GM23338 (cell line): Measurements from ENCODE around the gene CNMD. TPM values are rescaled to one million over a fixed set of nuclear protein-coding genes. Genes with fewer than 3 reads are reported as not detected.
A peak's percentile ranks its signal among the peaks of the same experiment; 100 is the strongest.

Experiments
- ATAC-seq: fragments of 200-7000 bp; cut with Tn5 transposase; 3 replicates; pipeline ENCODE4 v1.9.1; 2020
- DNase-seq: peaks from one replicate; pipeline ENCODE4 v3.0.0-alpha.2; 2015; ENCODE audit warnings: low spot score
- H2AFZ ChIP-seq: fragments of 200-600 bp; sonication (generic); 2 replicates; pipeline ENCODE4 v1.8.0; 2016; ENCODE audit warnings: antibody characterized with exemption, mild to moderate bottlenecking, moderate library complexity
- H3F3A ChIP-seq: fragments of 200-600 bp; sonication (generic); replicated peaks from 2 replicates; pipeline ENCODE4 v1.8.0; 2017; ENCODE audit warnings: antibody characterized with exemption, mixed run types, low read depth
- H3K27ac ChIP-seq: fragments of 200-600 bp; sonication (generic); 2 replicates; pipeline ENCODE4 v1.6.1; 2016; ENCODE audit warnings: low read depth
- H3K27me3 ChIP-seq: fragments of 200-600 bp; sonication (generic); 2 replicates; pipeline ENCODE4 v1.8.0; 2016; ENCODE audit warnings: mild to moderate bottlenecking, mixed run types, moderate library complexity; ENCODE audit not compliant: insufficient read depth
- H3K36me3 ChIP-seq: fragments of 200-600 bp; sonication (generic); 2 replicates; pipeline ENCODE4 v1.8.0; 2016; ENCODE audit warnings: mild to moderate bottlenecking; ENCODE audit not compliant: insufficient read depth
- H3K4me1 ChIP-seq: fragments of 200-600 bp; sonication (generic); 2 replicates; pipeline ENCODE4 v1.8.0; 2016; ENCODE audit warnings: mild to moderate bottlenecking, moderate library complexity; ENCODE audit not compliant: insufficient read depth
- H3K4me2 ChIP-seq: fragments of 200-600 bp; sonication (generic); 2 replicates; pipeline ENCODE4 v1.7.1; 2017; ENCODE audit warnings: mixed run types
- H3K4me3 ChIP-seq: fragments of 200-600 bp; sonication (generic); 2 replicates; pipeline ENCODE4 v1.6.1; 2016; ENCODE audit warnings: mixed run types
- H3K79me2 ChIP-seq: fragments of 200-600 bp; sonication (generic); replicated peaks from 2 replicates; pipeline ENCODE4 v1.8.0; 2017; ENCODE audit warnings: mild to moderate bottlenecking; ENCODE audit not compliant: insufficient read depth
- H3K9me2 ChIP-seq: fragments of 200-600 bp; sonication (generic); 2 replicates; pipeline ENCODE4 v1.8.0; 2017; ENCODE audit not compliant: insufficient read depth
- H4K20me1 ChIP-seq: fragments of 200-600 bp; sonication (generic); replicated peaks from 2 replicates; pipeline ENCODE4 v1.8.0; 2017; ENCODE audit warnings: mild to moderate bottlenecking; ENCODE audit not compliant: insufficient read depth
- H3K27ac Mint-ChIP-seq: 2 replicates; pipeline ENCODE4 v1.8.0; 2020; ENCODE audit warnings: inconsistent platforms, mild to moderate bottlenecking, moderate library complexity, mixed read lengths
- H3K27me3 Mint-ChIP-seq: 3 replicates; pipeline ENCODE4 v1.8.0; 2022; ENCODE audit warnings: low read depth, mild to moderate bottlenecking, moderate library complexity, mixed read lengths, inconsistent platforms; ENCODE audit not compliant: insufficient read depth, poor library complexity
- H3K36me3 Mint-ChIP-seq: 3 replicates; pipeline ENCODE4 v1.8.0; 2021; ENCODE audit warnings: low read depth, mild to moderate bottlenecking, inconsistent platforms, moderate library complexity, mixed read lengths
- H3K4me1 Mint-ChIP-seq: 3 replicates; pipeline ENCODE4 v1.8.0; 2020; ENCODE audit warnings: mild to moderate bottlenecking, inconsistent platforms, mixed read lengths
- H3K4me3 Mint-ChIP-seq: 3 replicates; pipeline ENCODE4 v1.8.0; 2021; ENCODE audit warnings: moderate library complexity, mild to moderate bottlenecking, inconsistent platforms, mixed read lengths
- H3K9me3 Mint-ChIP-seq: 3 replicates; pipeline ENCODE4 v1.8.0; 2020; ENCODE audit warnings: moderate library complexity, mild to moderate bottlenecking, inconsistent platforms, mixed read lengths
- EZH2 ChIP-seq: fragments of 200-600 bp; sonication (generic); IDR thresholded peaks from one replicate; pipeline ENCODE4 v1.8.0; 2017; ENCODE audit warnings: antibody characterized with exemption, mild to moderate bottlenecking, low read depth; ENCODE audit not compliant: unreplicated experiment
- EZH2phosphoT487 ChIP-seq: fragments of 200-600 bp; sonication (generic); IDR thresholded peaks from one replicate; pipeline ENCODE4 v1.8.1; 2018; ENCODE audit warnings: antibody characterized with exemption; ENCODE audit not compliant: unreplicated experiment
- POLR2AphosphoS5 ChIP-seq: IDR thresholded peaks from 2 replicates; pipeline ENCODE4 v1.6.1; 2016; ENCODE audit warnings: antibody characterized with exemption, low read depth
- ZNF114 ChIP-seq: fragments of 250-450 bp; sonication (Bioruptor Pico); IDR thresholded peaks from 2 replicates; pipeline ENCODE4 v1.5.0; 2020; ENCODE audit warnings: mild to moderate bottlenecking, moderate library complexity
- long read RNA-seq: library from polyadenylated mRNA; unstranded; transcript quantifications from one replicate; pipeline ENCODE4 v2.0.0, GENCODE V29; 2020; ENCODE audit not compliant: unreplicated experiment
- polyA plus RNA-seq: library from polyadenylated mRNA; unstranded; fragments of >200 nt; fragmentation: Nextera tagmentation; extraction: Ambion mirVana; gene quantifications from 2 replicates; pipeline ENCODE4 v1.2.1, GENCODE V29; 2016
- total RNA-seq: library from RNA; depleted of rRNA; stranded (reverse); fragments of >200 nt; shearing (Covaris generic); gene quantifications from 2 replicates; pipeline ENCODE4 v1.2.3, GENCODE V29; 2014; rRNA removed
- TF ChIP-seq, protein P1 (sequence below), 2 experiments: fragments of 200-600 bp in 1 of 2; sonication (generic) in 1 of 2; conservative IDR thresholded peaks; 2 replicates each; pipeline versions ENCODE4 v1.5.1 to v1.6.1; 2016 to 2017; ENCODE audit warnings: antibody characterized with exemption in 2 of 2, low read depth in 2 of 2, mild to moderate bottlenecking in 2 of 2, moderate library complexity in 1 of 2

The CNMD gene
- 137 and 141 TPM in 2 replicates for total RNA-seq
- polyA plus RNA-seq, result 190 and 207 TPM in 2 replicates
- long read RNA-seq, transcript CNMD-201 (7 exons, 1,410 nt), result major isoform, 65 of 106 reads
- long read RNA-seq, transcript CNMD-203 (7 exons, 1,444 nt), result minor isoform, 7 of 106 reads
- long read RNA-seq, partial matches to known transcripts, result 17 of 106 reads
- long read RNA-seq, other reads (novel, unspliced or antisense), result 17 of 106 reads

DNA sequence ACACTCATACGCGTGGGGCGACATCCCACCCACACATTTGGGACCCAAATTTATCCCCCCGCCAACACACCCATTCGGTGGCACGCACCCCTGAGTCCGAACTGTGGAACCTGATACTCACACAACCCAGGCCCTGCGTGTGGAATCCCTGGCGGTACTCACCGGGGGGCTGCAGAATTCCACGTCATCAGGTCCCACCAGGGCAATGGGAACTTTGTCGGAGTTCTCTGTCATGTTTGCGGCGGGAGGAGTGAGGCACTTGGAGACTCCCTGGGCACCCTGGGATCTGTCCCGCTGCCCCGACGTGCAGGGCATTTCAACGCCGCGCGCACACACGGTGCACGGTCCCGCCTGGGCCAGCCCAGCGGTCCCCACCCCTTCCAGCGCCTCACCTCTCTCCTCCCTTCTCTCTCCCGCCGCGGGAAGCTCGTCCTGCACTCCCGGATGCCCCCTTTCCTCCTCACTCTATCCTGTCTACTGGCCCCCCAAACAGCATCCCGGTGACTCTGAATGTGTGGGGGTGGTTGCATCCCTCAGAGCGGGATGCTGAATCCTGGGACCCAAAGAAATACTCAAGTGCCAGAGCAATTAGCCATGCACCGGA is at the start of gene CNMD:
Gene CNMD, minus strand, starts transcription at position 353 of the 604 bp plus-strand sequence. Its CDS starts 119 bp downstream, at position 234.
- H3K4me2 ChIP-seq, result peak within 1 kb of the TSS; percentile 80

DNA sequence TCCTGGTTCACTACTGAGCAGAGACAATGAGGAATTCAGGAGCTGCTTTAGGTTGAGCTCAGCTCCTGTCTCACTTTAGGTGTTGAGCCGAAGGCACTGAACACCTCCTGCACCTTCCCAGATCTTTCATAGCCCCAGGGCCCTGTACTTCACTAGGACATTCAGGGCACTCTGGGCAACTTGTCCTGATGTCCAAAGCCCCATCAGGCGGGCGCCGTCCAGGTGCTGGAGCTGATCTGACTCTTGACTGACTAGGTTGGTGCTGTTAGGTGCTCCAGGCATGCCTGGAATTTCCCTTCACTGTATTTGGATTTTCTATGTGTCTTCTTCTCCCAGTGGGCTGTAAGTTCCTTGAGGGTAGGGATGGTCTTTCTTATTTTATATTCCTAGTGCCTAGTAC is 48.4 kb upstream of the CNMD start:
- DNase-seq (no peak), ATAC-seq (peak; percentile 30; the same call in 1 of the 3 replicates)
- Mint-ChIP-seq H3K9me3 (no peaks in the 10 kb centered on the region), H3K36me3 (no peaks in the 10 kb centered on the region), H3K4me3 (no peak overlapping the region), H3K27ac (no peak overlapping the region), H3K27me3 (peaks cover 5% of the 10 kb centered on the region), H3K4me1 (peaks cover 15% of the 10 kb centered on the region)
- Histone ChIP-seq H3K27me3 (no peaks in the 10 kb centered on the region), H3K9me2 (no peaks in the 10 kb centered on the region), H3K4me3 (no peak overlapping the region), H3K4me2 (no peak overlapping the region), H4K20me1 (no peaks in the 10 kb centered on the region), H3K79me2 (no peaks in the 10 kb centered on the region), H3K4me1 (peaks cover 16% of the 10 kb centered on the region), H3K36me3 (no peaks in the 10 kb centered on the region), H3F3A (no peaks in the 10 kb centered on the region), H2AFZ (peak overlapping the region; percentile 77), H3K27ac (no peak overlapping the region)
- TF ChIP-seq ZNF114 (CRISPR knock-in tag) (no peak), EZH2 (no peak)

More for the DNA sequence above, at the start of gene CNMD:
- Mint-ChIP-seq H3K36me3 (peaks cover 22% of the 10 kb centered on the region; the same call in 2 of the 3 replicates), H3K27me3 (peaks cover 18% of the 10 kb centered on the region), H3K9me3 (peaks cover 13% of the 10 kb centered on the region; the same call in 2 of the 3 replicates), H3K4me1 (peaks cover 42% of the 10 kb centered on the region), H3K4me3 (peak within 1 kb of the TSS; percentile 82), H3K27ac (peak within 1 kb of the TSS; percentile 63)
- Histone ChIP-seq H3K27ac (peak within 1 kb of the TSS; percentile 78; the same call in 1 of the 2 replicates), H3K79me2 (peaks cover 18% of the 10 kb centered on the region; the same call in 1 of the 2 replicates), H2AFZ (peak within 1 kb of the TSS; percentile 84), H3K9me2 (no peaks in the 10 kb centered on the region), H3K27me3 (no peaks in the 10 kb centered on the region), H4K20me1 (no peaks in the 10 kb centered on the region), H3K4me1 (peaks cover 38% of the 10 kb centered on the region), H3F3A (0 out of 2 replicates have a peak, but pooled peaks cover 4% of the 10 kb centered on the region), H3K36me3 (no peaks in the 10 kb centered on the region), H3K4me3 (peak within 1 kb of the TSS; percentile 82)
- ATAC-seq, result peak; percentile 85
- DNase-seq, result peak; percentile 73
- 0 out of 2 replicates have a peak, but pooled peaks have one; percentile 15 for TF ChIP-seq POLR2AphosphoS5
- TF ChIP-seq, protein P1, sequence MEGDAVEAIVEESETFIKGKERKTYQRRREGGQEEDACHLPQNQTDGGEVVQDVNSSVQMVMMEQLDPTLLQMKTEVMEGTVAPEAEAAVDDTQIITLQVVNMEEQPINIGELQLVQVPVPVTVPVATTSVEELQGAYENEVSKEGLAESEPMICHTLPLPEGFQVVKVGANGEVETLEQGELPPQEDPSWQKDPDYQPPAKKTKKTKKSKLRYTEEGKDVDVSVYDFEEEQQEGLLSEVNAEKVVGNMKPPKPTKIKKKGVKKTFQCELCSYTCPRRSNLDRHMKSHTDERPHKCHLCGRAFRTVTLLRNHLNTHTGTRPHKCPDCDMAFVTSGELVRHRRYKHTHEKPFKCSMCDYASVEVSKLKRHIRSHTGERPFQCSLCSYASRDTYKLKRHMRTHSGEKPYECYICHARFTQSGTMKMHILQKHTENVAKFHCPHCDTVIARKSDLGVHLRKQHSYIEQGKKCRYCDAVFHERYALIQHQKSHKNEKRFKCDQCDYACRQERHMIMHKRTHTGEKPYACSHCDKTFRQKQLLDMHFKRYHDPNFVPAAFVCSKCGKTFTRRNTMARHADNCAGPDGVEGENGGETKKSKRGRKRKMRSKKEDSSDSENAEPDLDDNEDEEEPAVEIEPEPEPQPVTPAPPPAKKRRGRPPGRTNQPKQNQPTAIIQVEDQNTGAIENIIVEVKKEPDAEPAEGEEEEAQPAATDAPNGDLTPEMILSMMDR (conservative IDR thresholded peaks at IDR 0.05; ENCODE audit: low read depth in 2 of 2), result no peak

DNA sequence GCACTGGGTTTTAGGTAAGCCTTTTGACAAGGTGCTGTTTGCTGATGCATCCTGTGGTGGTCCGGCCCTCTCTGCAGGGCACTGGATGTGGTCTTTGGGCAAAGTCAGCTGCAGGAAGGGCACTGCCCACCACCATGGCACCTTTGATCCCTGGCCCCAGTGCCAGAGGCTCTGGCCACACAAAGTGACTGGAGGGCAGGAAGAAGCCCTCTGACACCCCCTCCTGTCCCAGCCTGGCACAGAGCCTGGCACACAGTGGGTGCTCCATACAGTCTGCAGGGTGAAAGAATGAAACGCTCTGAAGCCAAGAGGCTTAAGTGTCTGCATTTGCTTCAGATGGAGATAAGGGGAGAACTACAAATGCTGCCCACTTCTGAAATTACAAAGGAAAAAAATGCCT is 47.6 kb upstream of the CNMD start:
- peak overlapping the region; percentile 77; the same call in 1 of the 2 replicates for H2AFZ ChIP-seq
- H3F3A ChIP-seq, result no peaks in the 10 kb centered on the region
- H3K79me2 ChIP-seq, result no peaks in the 10 kb centered on the region
- no peak overlapping the region for H3K27ac Mint-ChIP-seq
- no peaks in the 10 kb centered on the region for H4K20me1 ChIP-seq
- no peaks in the 10 kb centered on the region for H3K9me3 Mint-ChIP-seq
- DNase-seq (no peak), ATAC-seq (no peak)
- peaks cover 5% of the 10 kb centered on the region; the same call in 1 of the 2 replicates for H3K9me2 ChIP-seq
- H3K4me3 ChIP-seq, result no peak overlapping the region
- no peaks in the 10 kb centered on the region for H3K36me3 Mint-ChIP-seq
- no peak overlapping the region for H3K4me3 Mint-ChIP-seq
- H3K4me1 Mint-ChIP-seq, result peaks cover 15% of the 10 kb centered on the region
- H3K27me3 ChIP-seq, result no peaks in the 10 kb centered on the region
- peak overlapping the region; percentile 32; the same call in 1 of the 2 replicates for H3K4me2 ChIP-seq
- no peaks in the 10 kb centered on the region for H3K36me3 ChIP-seq
- H3K27ac ChIP-seq, result no peak overlapping the region
- no peak for TF ChIP-seq EZH2phosphoT487
- H3K27me3 Mint-ChIP-seq, result peaks cover 5% of the 10 kb centered on the region
- H3K4me1 ChIP-seq, result peaks cover 16% of the 10 kb centered on the region
